ENCODE data around the gene NHSL2. TPM values are rescaled to one million over a fixed set of nuclear protein-coding genes. Genes with fewer than 3 reads are reported as not detected.

NHSL2 gene
- total RNA-seq, 1 experiment from 2014 or later: 0.58 TPM

DNA sequence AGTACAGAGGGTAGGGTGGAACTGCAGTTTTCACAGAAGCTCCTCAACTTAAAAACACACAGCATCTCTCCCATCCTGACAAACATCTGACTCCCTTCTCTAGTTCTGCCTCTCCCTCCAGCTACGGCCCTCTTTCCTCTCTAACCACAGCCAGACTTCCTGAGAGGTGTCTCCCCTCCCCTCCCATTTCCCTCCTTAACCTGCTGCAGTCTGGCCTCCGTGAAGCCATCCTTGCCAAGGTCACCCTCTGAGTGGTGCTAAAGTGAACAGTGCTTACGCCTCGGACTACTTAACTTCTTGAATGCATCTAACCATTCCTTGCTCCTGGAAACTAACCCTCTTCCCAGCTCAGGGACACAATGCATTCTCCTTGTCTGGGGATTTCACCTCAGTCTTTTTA lies 167.8 kb downstream of the NHSL2 start:
- CTCF ChIA-PET: no interaction called here
- no peaks in the 10 kb centered on the region for H3K27me3 ChIP-seq (replicated peaks; ENCODE audit: insufficient read depth, low read depth, low read length, poor library complexity)

DNA sequence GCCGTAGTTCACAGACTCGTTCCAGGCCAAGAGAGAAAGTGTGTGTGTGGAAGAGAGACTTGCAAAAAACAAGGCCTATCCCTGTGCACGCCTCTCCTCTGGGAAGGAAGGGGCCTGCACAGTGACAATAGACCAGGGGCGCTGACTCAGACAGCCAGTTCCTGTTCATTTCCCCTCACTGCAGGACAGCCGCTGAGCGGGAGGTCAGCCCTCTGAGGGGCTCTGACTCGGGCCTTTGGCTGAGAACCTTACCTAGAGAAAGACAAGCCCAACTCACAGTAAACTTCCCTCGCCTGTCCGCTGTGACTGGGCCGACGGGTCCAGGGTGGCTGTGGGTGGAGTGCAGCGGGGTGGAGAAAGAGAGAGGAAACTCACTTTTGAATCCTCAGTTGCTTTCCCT lies 169.0 kb downstream of the NHSL2 start:
- POLR2A ChIA-PET (ENCODE audit: low non-redundant PET): no interaction called here
- Histone ChIP-seq H3K36me3 (ENCODE audit: insufficient read depth, low read length, poor library complexity, severe bottlenecking) (no peaks in the 10 kb centered on the region), H3K27ac (ENCODE audit: low read depth, low read length, poor library complexity, severe bottlenecking) (no peak overlapping the region), H3K4me1 (ENCODE audit: insufficient read depth, low read length, poor library complexity, severe bottlenecking) (no peaks in the 10 kb centered on the region), H3K9me3 (ENCODE audit: low read depth, low read length, poor library complexity, severe bottlenecking) (no peaks in the 10 kb centered on the region), H3K4me3 (ENCODE audit: low read depth, low read length, poor library complexity, severe bottlenecking) (no peak overlapping the region), H3K27me3 (replicated peaks; ENCODE audit: insufficient read depth, low read depth, low read length, poor library complexity) (no peaks in the 10 kb centered on the region)
- TF ChIP-seq EZH2 (IDR thresholded peaks at IDR 0.05; ENCODE audit: borderline replicate concordance, low read depth, low read length, poor library complexity, severe bottlenecking): no peak
- TF ChIP-seq, protein P1, sequence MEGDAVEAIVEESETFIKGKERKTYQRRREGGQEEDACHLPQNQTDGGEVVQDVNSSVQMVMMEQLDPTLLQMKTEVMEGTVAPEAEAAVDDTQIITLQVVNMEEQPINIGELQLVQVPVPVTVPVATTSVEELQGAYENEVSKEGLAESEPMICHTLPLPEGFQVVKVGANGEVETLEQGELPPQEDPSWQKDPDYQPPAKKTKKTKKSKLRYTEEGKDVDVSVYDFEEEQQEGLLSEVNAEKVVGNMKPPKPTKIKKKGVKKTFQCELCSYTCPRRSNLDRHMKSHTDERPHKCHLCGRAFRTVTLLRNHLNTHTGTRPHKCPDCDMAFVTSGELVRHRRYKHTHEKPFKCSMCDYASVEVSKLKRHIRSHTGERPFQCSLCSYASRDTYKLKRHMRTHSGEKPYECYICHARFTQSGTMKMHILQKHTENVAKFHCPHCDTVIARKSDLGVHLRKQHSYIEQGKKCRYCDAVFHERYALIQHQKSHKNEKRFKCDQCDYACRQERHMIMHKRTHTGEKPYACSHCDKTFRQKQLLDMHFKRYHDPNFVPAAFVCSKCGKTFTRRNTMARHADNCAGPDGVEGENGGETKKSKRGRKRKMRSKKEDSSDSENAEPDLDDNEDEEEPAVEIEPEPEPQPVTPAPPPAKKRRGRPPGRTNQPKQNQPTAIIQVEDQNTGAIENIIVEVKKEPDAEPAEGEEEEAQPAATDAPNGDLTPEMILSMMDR (conservative IDR thresholded peaks at IDR 0.05; ENCODE audit: low read depth, low read length): no peak
- CTCF ChIA-PET: no interaction called here
- intact Hi-C loops (cut with micrococcal nuclease; ENCODE audit: unreplicated experiment): no loop called here
- BruUV-seq (replicated peaks): no TSS peak
- no peak for DNase-seq (ENCODE audit: low spot score)

More for the DNA sequence above, 167.8 kb downstream of the NHSL2 start:
- Histone ChIP-seq H3K4me3 (ENCODE audit: low read depth, low read length, poor library complexity, severe bottlenecking) (no peak overlapping the region), H3K4me1 (ENCODE audit: insufficient read depth, low read length, poor library complexity, severe bottlenecking) (no peaks in the 10 kb centered on the region), H3K27ac (ENCODE audit: low read depth, low read length, poor library complexity, severe bottlenecking) (no peak overlapping the region), H3K9me3 (ENCODE audit: low read depth, low read length, poor library complexity, severe bottlenecking) (no peaks in the 10 kb centered on the region), H3K36me3 (ENCODE audit: insufficient read depth, low read length, poor library complexity, severe bottlenecking) (no peaks in the 10 kb centered on the region)
- BruUV-seq (replicated peaks): no TSS peak
- DNase-seq (ENCODE audit: low spot score): no peak
- intact Hi-C loops (cut with micrococcal nuclease; ENCODE audit: unreplicated experiment): no loop called here
- TF ChIP-seq, protein P1 (conservative IDR thresholded peaks at IDR 0.05; ENCODE audit: low read depth, low read length): no peak
- no peak for TF ChIP-seq EZH2 (IDR thresholded peaks at IDR 0.05; ENCODE audit: borderline replicate concordance, low read depth, low read length, poor library complexity, severe bottlenecking)
- POLR2A ChIA-PET (ENCODE audit: low non-redundant PET): no interaction called here

DNA sequence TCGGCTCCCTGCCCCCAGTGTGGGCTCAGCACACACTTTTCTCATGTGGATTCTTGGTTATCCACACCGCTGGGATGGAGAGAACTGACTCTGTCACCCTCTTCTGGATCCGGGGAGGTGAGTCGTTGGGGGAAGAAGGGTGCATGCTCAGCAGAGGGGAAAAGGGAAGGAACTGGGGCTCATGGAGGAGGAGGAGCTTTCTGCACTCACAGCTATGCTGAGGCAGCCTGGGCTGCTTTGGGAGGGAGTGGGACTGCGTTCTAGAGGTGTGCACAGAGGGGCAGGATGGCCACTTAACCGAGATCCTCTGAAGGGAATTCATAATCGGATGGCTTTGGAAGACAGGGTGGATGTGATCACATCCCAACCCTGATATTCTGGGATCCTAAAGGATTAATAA lies 169.5 kb downstream of the NHSL2 start:
- no peaks in the 10 kb centered on the region for H3K4me1 ChIP-seq (ENCODE audit: insufficient read depth, low read length, poor library complexity, severe bottlenecking)
- no TSS peak for BruUV-seq (replicated peaks)
- H3K36me3 ChIP-seq (ENCODE audit: insufficient read depth, low read length, poor library complexity, severe bottlenecking): no peaks in the 10 kb centered on the region
- H3K9me3 ChIP-seq (ENCODE audit: low read depth, low read length, poor library complexity, severe bottlenecking): no peaks in the 10 kb centered on the region
- no peak overlapping the region for H3K4me3 ChIP-seq (ENCODE audit: low read depth, low read length, poor library complexity, severe bottlenecking)
- no peak for DNase-seq (ENCODE audit: low spot score)
- no peak overlapping the region for H3K27ac ChIP-seq (ENCODE audit: low read depth, low read length, poor library complexity, severe bottlenecking)
- H3K27me3 ChIP-seq (replicated peaks; ENCODE audit: insufficient read depth, low read depth, low read length, poor library complexity): no peaks in the 10 kb centered on the region
- CTCF ChIA-PET: no interaction called here
- TF ChIP-seq, protein P1 (conservative IDR thresholded peaks at IDR 0.05; ENCODE audit: low read depth, low read length): no peak
- TF ChIP-seq EZH2 (IDR thresholded peaks at IDR 0.05; ENCODE audit: borderline replicate concordance, low read depth, low read length, poor library complexity, severe bottlenecking): no peak
- intact Hi-C loops (cut with micrococcal nuclease; ENCODE audit: unreplicated experiment): no loop called here
- POLR2A ChIA-PET (ENCODE audit: low non-redundant PET): no interaction called here

Data from A673 (cell line).